GM18498 (cell line): Measurements from ENCODE around the gene SLC10A7.
A peak's percentile ranks its signal among the peaks of the same experiment; 100 is the strongest.

Experiments used
- ATAC-seq: cut with Tn5 transposase; IDR thresholded peaks from one replicate; pipeline ENCODE4 v1.9.1; 2021; ENCODE audit warnings: mild to moderate bottlenecking, moderate library complexity; ENCODE audit not compliant: unreplicated experiment

SLC10A7 gene

DNA sequence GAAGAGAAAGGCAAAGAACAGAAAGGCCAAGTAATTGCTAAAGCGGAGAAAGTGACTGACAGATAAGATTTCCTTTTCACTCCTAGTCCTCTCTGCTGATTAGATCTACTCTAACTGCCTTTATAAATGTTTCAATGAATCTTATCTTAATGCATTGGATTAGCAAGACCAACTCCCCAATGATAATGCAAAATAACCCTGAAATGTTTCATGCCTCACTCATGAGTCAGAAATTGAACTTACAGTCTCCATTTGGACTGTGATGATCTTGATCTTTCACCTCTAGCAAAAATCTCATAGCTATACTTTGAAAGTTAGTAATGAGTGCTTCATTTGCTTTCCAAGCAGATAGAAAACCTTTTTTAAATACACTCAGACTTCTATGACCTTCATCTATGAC, 26.5 kb downstream of the SLC10A7 start:
- no peak for ATAC-seq

DNA sequence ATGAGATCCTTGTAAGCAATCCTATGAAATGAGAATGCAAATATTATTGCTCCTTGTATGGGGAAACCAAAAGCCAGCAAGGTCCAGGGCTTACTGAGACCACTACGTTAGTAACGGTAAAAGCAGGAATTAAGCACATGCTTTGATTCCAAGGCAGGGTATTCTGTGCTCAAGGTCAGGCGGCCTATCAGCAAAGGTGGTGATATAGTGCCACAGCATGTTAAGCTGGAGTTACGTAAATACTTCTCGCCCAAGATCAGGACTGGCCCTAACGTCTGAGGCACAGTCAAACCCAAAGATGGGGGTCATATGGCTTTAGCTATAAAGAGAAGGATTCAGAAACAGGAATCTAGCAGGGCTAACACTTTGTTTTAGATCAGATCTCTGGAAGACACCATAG, 27.6 kb downstream of the SLC10A7 start:
- no peak for ATAC-seq

- no peak for ATAC-seq
Measured at GRCh38 chr4:146490106-146490505, 31.6 kb downstream of the SLC10A7 start.

DNA sequence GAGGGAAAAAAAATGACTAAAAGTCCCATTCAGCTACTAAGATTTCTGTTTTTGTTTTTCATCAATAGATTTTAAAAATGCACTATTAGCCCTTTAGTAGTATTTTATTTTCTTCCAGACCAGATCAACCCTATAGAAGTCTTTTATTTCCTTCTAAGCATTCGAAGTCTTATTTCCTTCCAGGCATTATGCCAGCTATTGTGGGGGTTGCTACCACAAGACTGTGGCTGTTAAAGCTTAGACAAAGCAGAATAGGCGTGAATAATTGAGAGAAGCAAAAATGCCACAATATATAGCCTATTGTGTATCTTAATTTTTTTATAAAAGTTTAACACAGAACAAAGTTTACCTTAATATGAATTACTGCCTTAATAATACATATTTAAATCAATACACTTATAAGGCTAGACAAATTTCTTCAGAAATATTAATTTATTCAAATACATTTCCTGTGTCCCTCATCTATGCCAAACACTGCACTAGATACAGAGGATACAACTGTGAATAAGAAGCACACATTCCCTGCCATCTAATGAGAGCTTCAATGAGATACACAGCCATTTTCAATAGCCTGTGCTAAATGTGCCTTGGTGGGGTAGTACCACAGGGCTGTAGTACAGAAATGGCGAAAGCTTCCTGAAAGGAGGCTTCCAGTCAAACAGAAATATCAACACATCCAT, 33.1 kb downstream of the SLC10A7 start:
- ATAC-seq = no peak

- ATAC-seq = peak; percentile 86
Measured at GRCh38 chr4:146486565-146486964, 35.2 kb downstream of the SLC10A7 start.

- ATAC-seq = no peak
Measured at GRCh38 chr4:146485968-146486367, 35.8 kb downstream of the SLC10A7 start.

GRCh38 chr4:146482788-146483187, 39.0 kb downstream of the SLC10A7 start:
- ATAC-seq = no peak

DNA sequence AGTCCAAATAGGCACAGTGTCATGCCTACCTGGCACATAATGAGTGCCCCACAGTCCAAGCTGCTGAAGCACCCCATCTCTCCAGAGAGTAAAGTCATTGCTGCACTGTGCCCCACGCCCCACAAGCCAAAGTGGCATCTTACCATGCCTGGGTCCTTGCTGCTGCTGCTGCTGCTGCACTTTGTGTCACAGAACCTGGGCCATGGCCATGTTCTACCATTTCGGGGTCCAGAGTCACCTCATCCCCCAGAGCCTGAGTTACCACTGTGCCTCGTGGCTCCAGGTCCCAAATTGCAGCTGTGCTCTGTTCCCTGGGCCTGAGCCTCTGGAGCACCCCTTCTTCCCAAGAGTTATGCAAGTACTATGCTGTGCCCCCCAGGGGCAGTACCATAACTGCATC, 40.5 kb downstream of the SLC10A7 start:
- ATAC-seq = no peak

- no peak for ATAC-seq
Measured at GRCh38 chr4:146478009-146478408, 43.7 kb downstream of the SLC10A7 start.

- ATAC-seq = no peak
Measured at GRCh38 chr4:146477054-146477453, 44.7 kb downstream of the SLC10A7 start.

- ATAC-seq = no peak
Measured at GRCh38 chr4:146472404-146472803, 49.3 kb downstream of the SLC10A7 start.

DNA sequence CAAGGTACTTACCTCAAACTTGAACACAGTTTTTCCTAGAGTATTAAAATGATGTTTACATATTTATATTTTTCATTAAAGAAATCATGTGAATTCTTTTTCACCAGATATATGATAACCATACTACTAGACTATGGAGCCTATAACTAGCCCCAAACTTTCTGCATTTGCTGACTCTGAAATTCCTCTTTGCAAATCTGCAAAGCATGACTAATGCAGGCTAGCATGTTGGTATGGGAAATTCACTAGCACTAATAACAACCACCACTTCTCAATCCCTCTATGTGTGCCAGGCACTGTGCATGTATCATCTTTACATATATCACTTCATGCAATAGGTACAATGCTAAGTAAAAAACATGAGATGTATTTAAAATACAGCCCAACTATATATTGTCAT, 51.1 kb downstream of the SLC10A7 start:
- ATAC-seq = no peak

- no peak for ATAC-seq
Measured at GRCh38 chr4:146469022-146469421, 52.7 kb downstream of the SLC10A7 start.

DNA sequence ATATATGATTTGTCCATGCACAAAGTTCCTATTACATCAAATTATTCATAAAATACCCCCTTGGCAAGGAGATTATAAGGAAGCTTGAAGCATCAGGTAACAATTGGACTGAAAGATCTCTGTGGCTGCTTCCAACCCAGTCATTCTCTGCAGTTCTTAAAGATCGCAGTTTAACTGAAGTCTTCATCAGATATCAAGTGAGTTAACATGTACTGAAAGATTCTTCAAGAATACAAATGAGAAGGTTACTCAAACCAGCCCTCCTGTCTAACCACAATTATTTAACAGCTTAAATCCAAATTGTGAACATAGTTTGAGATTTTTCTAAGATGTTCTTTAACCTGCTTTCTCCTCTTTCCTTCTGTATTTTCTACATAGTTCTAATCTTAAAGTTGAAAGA, 56.1 kb downstream of the SLC10A7 start:
- ATAC-seq = no peak

DNA sequence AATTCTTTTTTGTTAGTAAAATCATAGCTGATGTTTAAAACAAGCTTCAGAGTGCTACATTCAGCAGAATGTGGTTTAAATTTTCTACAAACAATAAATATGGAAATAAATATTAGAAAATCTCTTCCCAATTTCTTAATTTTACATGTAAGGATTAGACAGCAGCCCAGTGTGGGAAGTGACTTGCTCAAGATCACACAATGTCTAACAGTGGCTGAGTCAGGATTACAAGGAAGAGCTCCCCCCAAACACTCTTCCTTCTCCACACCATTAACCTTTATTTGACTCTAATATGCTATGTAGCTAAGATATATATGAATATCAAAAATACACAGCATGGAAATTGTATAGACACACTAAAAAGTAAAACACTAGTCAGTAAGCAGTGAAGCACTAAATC, 59.5 kb downstream of the SLC10A7 start:
- ATAC-seq = no peak

DNA sequence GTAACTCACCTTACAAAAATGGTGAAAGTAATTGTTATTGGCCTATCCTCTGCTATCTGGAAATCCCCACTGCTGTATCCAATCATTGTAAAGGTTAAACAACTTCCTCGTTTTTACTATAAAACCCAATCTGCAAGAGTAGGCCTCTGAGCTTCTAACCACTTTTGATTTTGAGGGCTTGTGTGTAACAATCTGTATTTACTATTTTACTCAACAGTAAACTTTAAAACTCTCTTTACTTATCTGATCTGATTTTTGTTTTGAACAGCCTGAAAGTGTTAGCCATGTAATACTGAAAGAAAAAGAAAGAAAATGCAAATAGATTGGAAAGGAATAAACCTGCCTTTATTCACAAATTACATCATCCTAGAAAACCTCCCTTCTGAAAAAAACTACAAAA, 63.1 kb downstream of the SLC10A7 start:
- peak; percentile 93 for ATAC-seq

- ATAC-seq = no peak
Measured at GRCh38 chr4:146456681-146457080, 65.1 kb downstream of the SLC10A7 start.

DNA sequence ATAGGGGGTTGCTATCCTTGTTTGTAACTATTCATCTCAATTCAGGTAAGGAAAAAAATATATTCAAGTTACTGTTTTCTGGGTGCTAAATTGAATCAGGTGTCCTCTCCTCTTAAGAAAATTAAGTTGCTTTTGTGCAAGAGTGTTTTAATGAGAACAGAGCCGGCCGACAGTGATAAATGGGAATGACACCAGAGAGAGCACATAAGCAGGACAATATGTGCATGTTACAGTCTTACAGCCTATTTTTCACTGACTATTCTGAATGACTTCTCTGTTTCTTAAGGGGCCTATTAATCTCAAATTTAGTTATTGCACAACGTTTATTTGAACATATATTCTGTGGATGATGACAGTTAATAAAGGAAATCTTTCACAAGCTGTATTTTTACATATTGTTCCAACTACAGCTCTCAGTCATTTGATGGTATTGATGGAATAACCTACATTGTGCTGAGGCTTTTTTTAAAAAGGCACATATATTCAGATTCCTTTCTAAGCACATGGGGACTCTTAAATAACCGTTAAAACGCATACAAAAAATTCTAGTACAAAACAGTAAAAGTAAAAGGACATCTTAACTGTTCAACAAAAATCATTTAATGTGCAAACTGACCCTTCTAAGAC, 68.4 kb downstream of the SLC10A7 start:
- no peak for ATAC-seq

DNA sequence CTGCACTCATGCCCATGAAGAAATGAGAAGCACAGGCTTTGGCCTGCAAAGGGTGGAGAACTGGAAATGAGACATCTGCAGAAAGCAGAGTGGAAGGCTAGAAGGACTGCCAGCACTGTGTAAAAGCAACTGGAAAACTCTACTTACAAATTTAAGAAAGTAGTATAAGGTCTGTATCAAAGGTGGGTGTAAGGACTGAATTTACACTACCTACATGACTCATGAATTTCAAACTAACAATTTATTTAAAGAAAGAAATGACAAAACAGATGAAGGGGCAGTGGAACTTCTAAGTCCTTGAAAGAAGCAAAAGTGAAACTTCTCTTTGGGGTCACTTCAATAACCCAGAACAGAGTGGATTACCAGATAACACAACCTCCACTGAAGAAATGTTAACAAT, 71.2 kb downstream of the SLC10A7 start:
- ATAC-seq = peak; percentile 92

GRCh38 chr4:146446555-146446954, 75.2 kb downstream of the SLC10A7 start:
- no peak for ATAC-seq

GRCh38 chr4:146445198-146446150, 76.3 kb downstream of the SLC10A7 start:
- ATAC-seq = no peak

DNA sequence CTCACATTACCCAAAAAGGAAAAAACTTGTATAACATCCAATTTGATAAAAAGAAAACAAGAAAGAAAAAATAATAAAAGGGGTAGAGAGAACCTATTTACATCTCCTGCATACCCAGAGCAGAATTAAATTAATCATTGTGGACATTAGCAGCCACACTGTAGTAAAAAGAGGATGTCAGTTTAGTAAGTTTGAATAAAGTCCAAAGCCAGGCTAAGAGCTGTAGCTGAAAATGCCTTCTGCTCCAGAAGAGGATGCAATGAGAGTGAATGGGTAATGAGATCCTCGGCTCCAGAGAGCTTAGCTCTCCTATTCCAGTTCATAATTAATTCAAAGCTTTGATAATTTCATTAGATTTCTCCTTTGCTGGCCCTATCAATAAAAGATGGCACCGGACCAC, 78.2 kb downstream of the SLC10A7 start:
- ATAC-seq = no peak
